CD4-positive, alpha-beta memory T cell (primary cell): ENCODE results near the gene TENT4B. TPM values are rescaled to one million over a fixed set of nuclear protein-coding genes. Genes with fewer than 3 reads are reported as not detected.

ENCODE experiments used
- CTCF ChIA-PET: fragments of 350-600 bp; sonication (Branson Sonifier 250); formaldehyde crosslinking; loops from one replicate; lab custom pipeline; 2021; ENCODE audit warnings: inconsistent platforms; ENCODE audit not compliant: partially characterized antibody; lab: Charles Lee
- POLR2A ChIA-PET: fragments of 350-600 bp; sonication (Branson Sonifier 250); formaldehyde crosslinking; loops from one replicate; lab custom pipeline; 2021; ENCODE audit not compliant: partially characterized antibody; lab: Charles Lee
- DNase-seq, 5 donors: peaks; one replicate each; pipeline versions ENCODE4 v3.0.0 to v3.0.0-alpha.2; 2020 to 2022; ENCODE audit warnings: mixed read lengths in 1 of 5
- H3K27ac ChIP-seq: one replicate; pipeline ENCODE4 v1.7.0; 2013; ENCODE audit warnings: low read depth, low read length
- H3K27me3 ChIP-seq: 2 replicates; pipeline ENCODE4 v1.7.0; 2013; ENCODE audit warnings: mild to moderate bottlenecking, low read length, moderate library complexity; ENCODE audit not compliant: insufficient read depth
- H3K36me3 ChIP-seq: 2 replicates; pipeline ENCODE4 v1.7.0; 2013; ENCODE audit warnings: mild to moderate bottlenecking, low read length, moderate library complexity; ENCODE audit not compliant: insufficient read depth
- H3K4me1 ChIP-seq: 2 replicates; pipeline ENCODE4 v1.7.0; 2013; ENCODE audit warnings: mild to moderate bottlenecking, low read length, moderate library complexity; ENCODE audit not compliant: insufficient read depth
- H3K4me3 ChIP-seq, 2 donors: one replicate each; pipeline ENCODE4 v1.7.0; 2013; ENCODE audit warnings: low read length in 2 of 2, mild to moderate bottlenecking in 1 of 2
- H3K9me3 ChIP-seq, 2 donors: one replicate each; pipeline ENCODE4 v1.7.0; 2013; ENCODE audit warnings: low read length in 2 of 2, control low read depth in 1 of 2; ENCODE audit not compliant: control insufficient read depth in 1 of 2
- H3K27ac Mint-ChIP-seq, 7 donors: one replicate each; pipeline ENCODE4 v1.8.0; 2020 to 2021; ENCODE audit warnings: mixed read lengths in 7 of 7, mild to moderate bottlenecking in 6 of 7, inconsistent platforms in 3 of 7, moderate library complexity in 3 of 7
- H3K27me3 Mint-ChIP-seq, 2 donors: one replicate each; pipeline ENCODE4 v1.8.0; 2020 to 2021; ENCODE audit warnings: mixed read lengths in 2 of 2
- H3K36me3 Mint-ChIP-seq, 2 donors: one replicate each; pipeline ENCODE4 v1.8.0; 2020 to 2021; ENCODE audit warnings: mixed read lengths in 2 of 2, inconsistent platforms in 1 of 2, mild to moderate bottlenecking in 1 of 2
- H3K4me1 Mint-ChIP-seq, 4 donors: one replicate each; pipeline ENCODE4 v1.8.0; 2020 to 2021; ENCODE audit warnings: mixed read lengths in 4 of 4, mild to moderate bottlenecking in 1 of 4
- H3K4me3 Mint-ChIP-seq, 8 donors: one replicate each; pipeline ENCODE4 v1.8.0; 2020 to 2021; ENCODE audit warnings: mixed read lengths in 8 of 8, mild to moderate bottlenecking in 7 of 8, moderate library complexity in 6 of 8, inconsistent platforms in 3 of 8
- H3K9me3 Mint-ChIP-seq, 8 donors: one replicate each; pipeline ENCODE4 v1.8.0; 2020 to 2021; ENCODE audit warnings: mixed read lengths in 8 of 8, mild to moderate bottlenecking in 5 of 8, inconsistent platforms in 3 of 8, moderate library complexity in 1 of 8
- intact Hi-C: fragments of 100-400 bp; cut with micrococcal nuclease; formaldehyde crosslinking; loops from one replicate; pipeline ENCODE4 v1.15.1; 2023
- polyA plus RNA-seq, 2 donors: library from polyadenylated mRNA; unstranded; fragments of 300-500 nt; fragmentation: Illumina TruSeq; gene quantifications; one replicate each; pipeline ENCODE4 v1.2.3, GENCODE V29; 2021
- total RNA-seq, 2 experiments: library from RNA; stranded (reverse); gene quantifications; one replicate each; pipeline ENCODE4 v1.2.3, GENCODE V29; 2021

The TENT4B gene
- total and polyA plus RNA-seq, 4 experiments from 2014 or later, result 2.7 to 23.5 (median 15.2) TPM

GRCh38 chr16:50260206-50261159 lies 107.4 kb downstream of the TENT4B start:
- peaks cover 18% of the 10 kb centered on the region for H3K4me1 ChIP-seq
- POLR2A ChIA-PET, result interaction anchor here (0.7 to 1.2 kb wide), 2 partner anchors 20 to 51 kb away, joined by 3 read pairs; no protein-coding TSS in a partner anchor
- DNase-seq, result no peak
- H3K27me3 ChIP-seq, result no peaks in the 10 kb centered on the region
- H3K9me3 ChIP-seq, result no peaks in the 10 kb centered on the region
- peak overlapping the region in 1 of 8 donors; percentile 30 for H3K4me3 Mint-ChIP-seq
- H3K27ac ChIP-seq, result no peak overlapping the region
- H3K4me1 Mint-ChIP-seq, result peaks cover 9 to 24% (median 18%) of the 10 kb centered on the region in 4 donors
- H3K36me3 Mint-ChIP-seq, result peaks cover 0 to 2% of the 10 kb centered on the region in 2 donors
- intact Hi-C loops, result no loop called here
- no peaks in the 10 kb centered on the region for H3K9me3 Mint-ChIP-seq
- no peak overlapping the region for H3K4me3 ChIP-seq
- CTCF ChIA-PET, result interaction anchor here (0.7 to 15.2 kb wide), 5 partner anchors 10 to 96 kb away, joined by 3 to 155 read pairs (median 4); no protein-coding TSS in a partner anchor
- no peaks in the 10 kb centered on the region for H3K36me3 ChIP-seq
- peak overlapping the region in 1 of 7 donors; percentile 36 for H3K27ac Mint-ChIP-seq
- H3K27me3 Mint-ChIP-seq, result no peaks in the 10 kb centered on the region

- Mint-ChIP-seq H3K27ac (peak overlapping the region in 1 of 7 donors; percentile 36), H3K27me3 (no peaks in the 10 kb centered on the region), H3K4me1 (peaks cover 12 to 32% (median 22%) of the 10 kb centered on the region in 4 donors), H3K9me3 (no peaks in the 10 kb centered on the region), H3K36me3 (peaks cover 0 to 3% of the 10 kb centered on the region in 2 donors), H3K4me3 (no peak overlapping the region)
- POLR2A ChIA-PET, result interaction anchor here (0.7 to 1.2 kb wide), 2 partner anchors 19 to 50 kb away, joined by 3 read pairs; no protein-coding TSS in a partner anchor
- DNase-seq, result no peak
- H3K9me3 ChIP-seq, result no peaks in the 10 kb centered on the region
- intact Hi-C loops, result no loop called here
- no peak overlapping the region for H3K27ac ChIP-seq
- peaks cover 25% of the 10 kb centered on the region for H3K4me1 ChIP-seq
- H3K36me3 ChIP-seq, result no peaks in the 10 kb centered on the region
- H3K27me3 ChIP-seq, result no peaks in the 10 kb centered on the region
- H3K4me3 ChIP-seq, result no peak overlapping the region
- CTCF ChIA-PET, result interaction anchor here (0.7 to 15.2 kb wide), 6 partner anchors 11 to 404 kb away, joined by 3 to 155 read pairs (median 5); no protein-coding TSS in a partner anchor
These were observed 108.1 kb downstream of the TENT4B start for GRCh38 chr16:50261160-50261706.

- ChIA-PET POLR2A (interaction anchor here (1.2 kb wide), 1 partner anchor 49 kb away, joined by 3 read pairs; no protein-coding TSS in a partner anchor), CTCF (interaction anchor here (1.3 to 15.2 kb wide), 6 partner anchors 12 to 404 kb away, joined by 4 to 155 read pairs (median 50); no protein-coding TSS in a partner anchor)
- Mint-ChIP-seq H3K27ac (peak overlapping the region in 2 of 7 donors; percentile 48 to 55), H3K9me3 (no peaks in the 10 kb centered on the region), H3K36me3 (peaks cover 0 to 8% of the 10 kb centered on the region in 2 donors), H3K4me1 (peaks cover 12 to 37% (median 23%) of the 10 kb centered on the region in 4 donors), H3K4me3 (no peak overlapping the region), H3K27me3 (no peaks in the 10 kb centered on the region)
- no peak for DNase-seq
- no peak overlapping the region for H3K4me3 ChIP-seq
- H3K36me3 ChIP-seq, result no peaks in the 10 kb centered on the region
- no peaks in the 10 kb centered on the region for H3K27me3 ChIP-seq
- no peaks in the 10 kb centered on the region for H3K9me3 ChIP-seq
- intact Hi-C loops, result no loop called here
- peaks cover 25% of the 10 kb centered on the region for H3K4me1 ChIP-seq
- no peak overlapping the region for H3K27ac ChIP-seq
These were observed 108.7 kb downstream of the TENT4B start for GRCh38 chr16:50261707-50262235.

- Mint-ChIP-seq H3K4me1 (peaks cover 16 to 51% (median 31%) of the 10 kb centered on the region in 4 donors), H3K36me3 (peaks cover under 1 to 15% of the 10 kb centered on the region in 2 donors), H3K27ac (peak overlapping the region in 4 of 7 donors; percentile 9 to 49 (median 23)), H3K9me3 (no peaks in the 10 kb centered on the region), H3K27me3 (no peaks in the 10 kb centered on the region), H3K4me3 (no peak overlapping the region)
- intact Hi-C loops, result no loop called here
- Histone ChIP-seq H3K36me3 (no peaks in the 10 kb centered on the region), H3K4me3 (no peak overlapping the region), H3K27ac (no peak overlapping the region), H3K4me1 (peaks cover 28% of the 10 kb centered on the region), H3K9me3 (no peaks in the 10 kb centered on the region), H3K27me3 (no peaks in the 10 kb centered on the region)
- no peak for DNase-seq
- ChIA-PET POLR2A (interaction anchor here (1.1 to 4.8 kb wide), 2 partner anchors 11 to 91 kb away, joined by 3 to 66 read pairs; no protein-coding TSS in a partner anchor), CTCF (interaction anchor here (1.1 to 15.2 kb wide), 8 partner anchors 11 to 543 kb away, joined by 4 to 155 read pairs (median 16); no protein-coding TSS in a partner anchor)
These were observed 110.2 kb downstream of the TENT4B start for GRCh38 chr16:50263060-50263909.

- Histone ChIP-seq H3K4me3 (no peak overlapping the region), H3K27me3 (no peaks in the 10 kb centered on the region), H3K9me3 (no peaks in the 10 kb centered on the region), H3K4me1 (peaks cover 38% of the 10 kb centered on the region), H3K36me3 (no peaks in the 10 kb centered on the region), H3K27ac (no peak overlapping the region)
- CTCF ChIA-PET, result interaction anchor here (0.7 to 15.2 kb wide), 12 partner anchors 10 to 542 kb away, joined by 3 to 155 read pairs (median 7); no protein-coding TSS in a partner anchor
- intact Hi-C loops, result loop anchor here (2.0 kb wide), 1 partner anchor 63 kb away; no protein-coding TSS in a partner anchor
- peaks cover 4 to 22% of the 10 kb centered on the region in 2 donors for H3K36me3 Mint-ChIP-seq
- peak overlapping the region; percentile 38 to 99 (median 64) for H3K27ac Mint-ChIP-seq
- DNase-seq, result no peak
- H3K4me3 Mint-ChIP-seq, result peak overlapping the region in 5 of 8 donors; percentile 11 to 80 (median 31)
- POLR2A ChIA-PET, result interaction anchor here (1.1 to 12.4 kb wide), 4 partner anchors 10 to 105 kb away, joined by 3 to 252 read pairs (median 34); partner anchors contain the start of gene BRD7
- H3K27me3 Mint-ChIP-seq, result no peaks in the 10 kb centered on the region
- no peaks in the 10 kb centered on the region for H3K9me3 Mint-ChIP-seq
- peaks cover 22 to 61% (median 39%) of the 10 kb centered on the region in 4 donors for H3K4me1 Mint-ChIP-seq
These were observed 111.1 kb downstream of the TENT4B start for GRCh38 chr16:50263940-50264929.
